ENCODE data around the gene CLCN3. TPM values are rescaled to one million over a fixed set of nuclear protein-coding genes. Genes with fewer than 3 reads are reported as not detected.

CLCN3 gene
- total and polyA plus RNA-seq, 10 of the 15 experiments (the other 5 are each of a cell fraction or from before 2014, with no cell fraction given) = 4.0 to 22.8 (median 11.8) TPM

- POLR2A ChIA-PET = interaction anchor here (0.7 kb wide), 1 partner anchor 24 kb away, joined by 4 read pairs; no protein-coding TSS in a partner anchor
- Histone ChIP-seq H3K79me2 (ENCODE audit: control insufficient read depth, insufficient read depth, low read length) (peaks cover 20% of the 10 kb centered on the region), H3K36me3 (ENCODE audit: control insufficient read depth in 2 of 2, insufficient read depth in 2 of 2, low read length in 1 of 2) (0 out of 4 replicates have a peak, but pooled peaks cover 0 to 2% of the 10 kb centered on the region in 2 experiments), H3K27me3 (replicated peaks in 1 of 2; ENCODE audit: control insufficient read depth in 2 of 2, insufficient read depth in 2 of 2, low read length in 1 of 2) (no peaks in the 10 kb centered on the region), H3K4me2 (ENCODE audit: control insufficient read depth, insufficient read depth) (no peak overlapping the region), H2AFZ (ENCODE audit: control insufficient read depth, low read depth, low read length) (no peak overlapping the region), H3K4me1 (ENCODE audit: control insufficient read depth, insufficient read depth, low read length) (peaks cover 3% of the 10 kb centered on the region), H3K27ac (ENCODE audit: control insufficient read depth, insufficient read depth) (no peak overlapping the region), H3K4me3 (no peak overlapping the region), H3K9ac (ENCODE audit: control insufficient read depth, insufficient read depth, low read length) (no peak overlapping the region), H4K20me1 (ENCODE audit: control insufficient read depth, insufficient read depth) (no peaks in the 10 kb centered on the region), H3K9me3 (replicated peaks; ENCODE audit: control insufficient read depth, insufficient read depth, low read length) (no peaks in the 10 kb centered on the region; the same call in 1 of the 3 replicates)
- CTCF ChIA-PET = interaction anchor here (1.2 to 1.7 kb wide), 2 partner anchors 10 to 51 kb away, joined by 4 to 6 read pairs; partner anchors contain the start of gene NEK1
- ATAC-seq (no peak), FAIRE-seq (no peak), DNase-seq (ENCODE audit: low read depth, low spot score) (no peak)
- in situ Hi-C loops (cut with MboI) (no loop called here), intact Hi-C loops (cut with micrococcal nuclease; ENCODE audit: unreplicated experiment) (no loop called here)
- BruUV-seq (replicated peaks) = no TSS peak
- TF ChIP-seq NFXL1 (IDR thresholded peaks at IDR 0.05; ENCODE audit: borderline replicate concordance) = no peak
- no peak for TF ChIP-seq HSF1 (IDR thresholded peaks at IDR 0.05; ENCODE audit: low read depth, low read length)
- TF ChIP-seq, protein P1, sequence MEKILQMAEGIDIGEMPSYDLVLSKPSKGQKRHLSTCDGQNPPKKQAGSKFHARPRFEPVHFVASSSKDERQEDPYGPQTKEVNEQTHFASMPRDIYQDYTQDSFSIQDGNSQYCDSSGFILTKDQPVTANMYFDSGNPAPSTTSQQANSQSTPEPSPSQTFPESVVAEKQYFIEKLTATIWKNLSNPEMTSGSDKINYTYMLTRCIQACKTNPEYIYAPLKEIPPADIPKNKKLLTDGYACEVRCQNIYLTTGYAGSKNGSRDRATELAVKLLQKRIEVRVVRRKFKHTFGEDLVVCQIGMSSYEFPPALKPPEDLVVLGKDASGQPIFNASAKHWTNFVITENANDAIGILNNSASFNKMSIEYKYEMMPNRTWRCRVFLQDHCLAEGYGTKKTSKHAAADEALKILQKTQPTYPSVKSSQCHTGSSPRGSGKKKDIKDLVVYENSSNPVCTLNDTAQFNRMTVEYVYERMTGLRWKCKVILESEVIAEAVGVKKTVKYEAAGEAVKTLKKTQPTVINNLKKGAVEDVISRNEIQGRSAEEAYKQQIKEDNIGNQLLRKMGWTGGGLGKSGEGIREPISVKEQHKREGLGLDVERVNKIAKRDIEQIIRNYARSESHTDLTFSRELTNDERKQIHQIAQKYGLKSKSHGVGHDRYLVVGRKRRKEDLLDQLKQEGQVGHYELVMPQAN (conservative IDR thresholded peaks at IDR 0.05) = no peak
- TF ChIP-seq, protein P2, sequence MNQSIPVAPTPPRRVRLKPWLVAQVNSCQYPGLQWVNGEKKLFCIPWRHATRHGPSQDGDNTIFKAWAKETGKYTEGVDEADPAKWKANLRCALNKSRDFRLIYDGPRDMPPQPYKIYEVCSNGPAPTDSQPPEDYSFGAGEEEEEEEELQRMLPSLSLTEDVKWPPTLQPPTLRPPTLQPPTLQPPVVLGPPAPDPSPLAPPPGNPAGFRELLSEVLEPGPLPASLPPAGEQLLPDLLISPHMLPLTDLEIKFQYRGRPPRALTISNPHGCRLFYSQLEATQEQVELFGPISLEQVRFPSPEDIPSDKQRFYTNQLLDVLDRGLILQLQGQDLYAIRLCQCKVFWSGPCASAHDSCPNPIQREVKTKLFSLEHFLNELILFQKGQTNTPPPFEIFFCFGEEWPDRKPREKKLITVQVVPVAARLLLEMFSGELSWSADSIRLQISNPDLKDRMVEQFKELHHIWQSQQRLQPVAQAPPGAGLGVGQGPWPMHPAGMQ (IDR thresholded peaks at IDR 0.05; ENCODE audit: borderline replicate concordance) = no peak
- no peak for TF ChIP-seq TBL1XR1 (IDR thresholded peaks at IDR 0.05; ENCODE audit: low read depth, low read length)
- no peak for TF ChIP-seq HCFC1 (IDR thresholded peaks at IDR 0.05; ENCODE audit: low read length)
- no peak for TF ChIP-seq NR2F1 (conservative IDR thresholded peaks at IDR 0.05)
- TF ChIP-seq POLR2A (IDR thresholded peaks at IDR 0.05; ENCODE audit: low read depth, low read length) = no peak
- no peak for TF ChIP-seq SIN3A (IDR thresholded peaks at IDR 0.05; ENCODE audit: low read depth, low read length)
- no peak for TF ChIP-seq SIX5 (IDR thresholded peaks at IDR 0.05; ENCODE audit: low read depth, low read length, severe bottlenecking)
- TF ChIP-seq, protein P3, sequence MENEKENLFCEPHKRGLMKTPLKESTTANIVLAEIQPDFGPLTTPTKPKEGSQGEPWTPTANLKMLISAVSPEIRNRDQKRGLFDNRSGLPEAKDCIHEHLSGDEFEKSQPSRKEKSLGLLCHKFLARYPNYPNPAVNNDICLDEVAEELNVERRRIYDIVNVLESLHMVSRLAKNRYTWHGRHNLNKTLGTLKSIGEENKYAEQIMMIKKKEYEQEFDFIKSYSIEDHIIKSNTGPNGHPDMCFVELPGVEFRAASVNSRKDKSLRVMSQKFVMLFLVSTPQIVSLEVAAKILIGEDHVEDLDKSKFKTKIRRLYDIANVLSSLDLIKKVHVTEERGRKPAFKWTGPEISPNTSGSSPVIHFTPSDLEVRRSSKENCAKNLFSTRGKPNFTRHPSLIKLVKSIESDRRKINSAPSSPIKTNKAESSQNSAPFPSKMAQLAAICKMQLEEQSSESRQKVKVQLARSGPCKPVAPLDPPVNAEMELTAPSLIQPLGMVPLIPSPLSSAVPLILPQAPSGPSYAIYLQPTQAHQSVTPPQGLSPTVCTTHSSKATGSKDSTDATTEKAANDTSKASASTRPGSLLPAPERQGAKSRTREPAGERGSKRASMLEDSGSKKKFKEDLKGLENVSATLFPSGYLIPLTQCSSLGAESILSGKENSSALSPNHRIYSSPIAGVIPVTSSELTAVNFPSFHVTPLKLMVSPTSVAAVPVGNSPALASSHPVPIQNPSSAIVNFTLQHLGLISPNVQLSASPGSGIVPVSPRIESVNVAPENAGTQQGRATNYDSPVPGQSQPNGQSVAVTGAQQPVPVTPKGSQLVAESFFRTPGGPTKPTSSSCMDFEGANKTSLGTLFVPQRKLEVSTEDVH (IDR thresholded peaks at IDR 0.05; ENCODE audit: low read depth, partially characterized antibody) = no peak
- no peak for TF ChIP-seq EED (IDR thresholded peaks at IDR 0.05; ENCODE audit: low read depth)
- TF ChIP-seq CHD2 (IDR thresholded peaks at IDR 0.05; ENCODE audit: borderline replicate concordance, low read depth, low read length) = no peak
- no peak for TF ChIP-seq PAX8 (IDR thresholded peaks at IDR 0.05)
- RAD21 ChIA-PET (ENCODE audit: unreplicated experiment) = no interaction called here
- SMC1A ChIA-PET (ENCODE audit: uncharacterized antibody, unreplicated experiment) = interaction anchor here (0.7 to 1.1 kb wide), 2 partner anchors 29 to 40 kb away, joined by 3 read pairs; no protein-coding TSS in a partner anchor
- WGBS (ENCODE audit: insufficient coverage, insufficient replicate concordance, low lambda C conversion rate, missing lambda C conversion rate) = 98% methylated on average over 2 of the region's 2 CpGs
Observed at GRCh38 chr4:169663831-169664230, 43.5 kb downstream of the CLCN3 start.
